ENCODE data around the gene BEX3.

Gene BEX3

DNA sequence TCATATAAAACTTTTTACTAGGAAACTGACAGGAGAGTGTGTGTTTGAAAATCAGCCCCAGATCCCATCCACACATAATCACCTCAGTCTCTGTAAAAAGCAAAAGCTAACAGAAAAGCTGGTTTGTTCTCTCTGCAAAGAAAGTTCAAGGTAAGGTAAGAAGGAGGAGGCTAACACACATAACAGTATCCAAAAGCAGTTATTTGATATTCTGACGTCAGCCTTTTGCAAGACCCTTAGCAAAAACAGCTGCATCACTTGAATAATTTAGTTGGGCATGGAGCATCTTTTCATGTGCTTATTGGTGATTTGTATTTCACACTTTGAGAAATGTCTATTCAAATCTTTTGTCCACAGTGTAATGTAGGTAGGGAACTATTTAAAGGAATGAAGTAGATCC lies 14.5 kb upstream of the BEX3 start:
- H4K20me1 ChIP-seq (ENCODE audit: insufficient read depth, low read length), result no peaks in the 10 kb centered on the region
- H3K4me3 ChIP-seq (ENCODE audit: low read depth, low read length, poor library complexity, severe bottlenecking), result no peak overlapping the region
- no peaks in the 10 kb centered on the region for H3K9me2 ChIP-seq (ENCODE audit: low read depth, low read length)
- H3K4me1 ChIP-seq (ENCODE audit: insufficient read depth, low read length, severe bottlenecking), result no peaks in the 10 kb centered on the region
- no peak overlapping the region for H3K9ac ChIP-seq (ENCODE audit: low read length)
- TF ChIP-seq, protein P1, sequence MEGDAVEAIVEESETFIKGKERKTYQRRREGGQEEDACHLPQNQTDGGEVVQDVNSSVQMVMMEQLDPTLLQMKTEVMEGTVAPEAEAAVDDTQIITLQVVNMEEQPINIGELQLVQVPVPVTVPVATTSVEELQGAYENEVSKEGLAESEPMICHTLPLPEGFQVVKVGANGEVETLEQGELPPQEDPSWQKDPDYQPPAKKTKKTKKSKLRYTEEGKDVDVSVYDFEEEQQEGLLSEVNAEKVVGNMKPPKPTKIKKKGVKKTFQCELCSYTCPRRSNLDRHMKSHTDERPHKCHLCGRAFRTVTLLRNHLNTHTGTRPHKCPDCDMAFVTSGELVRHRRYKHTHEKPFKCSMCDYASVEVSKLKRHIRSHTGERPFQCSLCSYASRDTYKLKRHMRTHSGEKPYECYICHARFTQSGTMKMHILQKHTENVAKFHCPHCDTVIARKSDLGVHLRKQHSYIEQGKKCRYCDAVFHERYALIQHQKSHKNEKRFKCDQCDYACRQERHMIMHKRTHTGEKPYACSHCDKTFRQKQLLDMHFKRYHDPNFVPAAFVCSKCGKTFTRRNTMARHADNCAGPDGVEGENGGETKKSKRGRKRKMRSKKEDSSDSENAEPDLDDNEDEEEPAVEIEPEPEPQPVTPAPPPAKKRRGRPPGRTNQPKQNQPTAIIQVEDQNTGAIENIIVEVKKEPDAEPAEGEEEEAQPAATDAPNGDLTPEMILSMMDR (IDR thresholded peaks at IDR 0.05; ENCODE audit: low read length), result no peak
- TF ChIP-seq EZH2 (IDR thresholded peaks at IDR 0.05; ENCODE audit: borderline replicate concordance, low read length), result no peak
- H3K27ac ChIP-seq (ENCODE audit: low read depth, low read length, poor library complexity, severe bottlenecking), result no peak overlapping the region
- H3K36me3 ChIP-seq (ENCODE audit: insufficient read depth, low read length), result no peaks in the 10 kb centered on the region
- H3K79me2 ChIP-seq (ENCODE audit: insufficient read depth, low read length), result no peaks in the 10 kb centered on the region
- no peaks in the 10 kb centered on the region for H3F3A ChIP-seq (ENCODE audit: insufficient read depth, low read length)
- no peaks in the 10 kb centered on the region for H3K9me3 ChIP-seq (ENCODE audit: low read length)
- no peaks in the 10 kb centered on the region for H3K27me3 ChIP-seq (ENCODE audit: insufficient read depth, low read length)
- no peak overlapping the region for H3K4me2 ChIP-seq (ENCODE audit: low read length)
- no peak overlapping the region for H2AFZ ChIP-seq (ENCODE audit: low read length)

DNA sequence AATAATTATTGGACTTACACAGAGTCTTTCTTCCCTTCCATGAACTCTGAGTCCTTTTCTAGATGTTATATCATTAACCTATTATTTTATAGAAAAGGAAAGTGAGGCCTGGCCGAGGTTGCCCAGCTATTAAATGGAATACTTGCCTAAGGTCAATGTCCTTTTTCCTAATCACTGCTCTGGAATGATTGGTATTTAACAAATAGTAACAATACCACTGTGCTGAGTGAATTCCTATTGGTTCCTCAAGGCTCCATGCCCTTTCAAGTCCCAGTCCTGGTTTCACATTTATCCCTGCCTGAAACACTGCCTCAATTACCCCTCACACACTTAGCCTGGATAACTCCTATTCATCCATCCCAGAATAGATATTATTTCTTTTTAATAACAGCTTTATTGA lies 13.9 kb upstream of the BEX3 start:
- Histone ChIP-seq H3K9me3 (ENCODE audit: low read length) (no peaks in the 10 kb centered on the region), H3F3A (ENCODE audit: insufficient read depth, low read length) (no peaks in the 10 kb centered on the region), H3K4me3 (ENCODE audit: low read depth, low read length, poor library complexity, severe bottlenecking) (no peak overlapping the region), H3K9ac (ENCODE audit: low read length) (no peak overlapping the region), H3K79me2 (ENCODE audit: insufficient read depth, low read length) (no peaks in the 10 kb centered on the region), H3K4me2 (ENCODE audit: low read length) (no peak overlapping the region), H3K9me2 (ENCODE audit: low read depth, low read length) (no peaks in the 10 kb centered on the region), H2AFZ (ENCODE audit: low read length) (no peak overlapping the region), H3K27me3 (ENCODE audit: insufficient read depth, low read length) (no peaks in the 10 kb centered on the region), H3K36me3 (ENCODE audit: insufficient read depth, low read length) (no peaks in the 10 kb centered on the region), H4K20me1 (ENCODE audit: insufficient read depth, low read length) (no peaks in the 10 kb centered on the region), H3K27ac (ENCODE audit: low read depth, low read length, poor library complexity, severe bottlenecking) (no peak overlapping the region), H3K4me1 (ENCODE audit: insufficient read depth, low read length, severe bottlenecking) (no peaks in the 10 kb centered on the region)
- TF ChIP-seq, protein P1 (IDR thresholded peaks at IDR 0.05; ENCODE audit: low read length), result no peak
- TF ChIP-seq EZH2 (IDR thresholded peaks at IDR 0.05; ENCODE audit: borderline replicate concordance, low read length), result no peak

DNA sequence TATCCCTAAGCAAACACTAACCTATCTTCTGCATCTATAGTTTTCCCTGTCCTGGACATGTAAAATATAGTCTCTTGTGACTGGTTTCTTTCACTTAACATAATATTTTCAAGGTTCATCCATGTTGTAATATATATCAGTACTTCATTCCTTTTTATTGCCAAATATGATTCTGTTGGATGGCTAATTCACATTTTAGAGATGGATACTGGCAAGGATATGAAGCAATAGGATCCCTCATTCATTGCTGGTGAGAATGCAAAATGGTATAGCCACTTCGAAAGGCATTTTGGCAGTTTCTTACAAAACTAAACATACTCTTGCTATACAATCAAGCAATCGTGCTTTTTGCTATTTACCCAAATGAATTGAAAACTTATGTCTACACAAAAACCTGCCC lies 13.3 kb upstream of the BEX3 start:
- no peak overlapping the region for H2AFZ ChIP-seq (ENCODE audit: low read length)
- no peaks in the 10 kb centered on the region for H4K20me1 ChIP-seq (ENCODE audit: insufficient read depth, low read length)
- no peak overlapping the region for H3K4me2 ChIP-seq (ENCODE audit: low read length)
- H3F3A ChIP-seq (ENCODE audit: insufficient read depth, low read length), result no peaks in the 10 kb centered on the region
- no peak overlapping the region for H3K4me3 ChIP-seq (ENCODE audit: low read depth, low read length, poor library complexity, severe bottlenecking)
- no peaks in the 10 kb centered on the region for H3K27me3 ChIP-seq (ENCODE audit: insufficient read depth, low read length)
- H3K9me3 ChIP-seq (ENCODE audit: low read length), result no peaks in the 10 kb centered on the region
- H3K27ac ChIP-seq (ENCODE audit: low read depth, low read length, poor library complexity, severe bottlenecking), result no peak overlapping the region
- no peaks in the 10 kb centered on the region for H3K79me2 ChIP-seq (ENCODE audit: insufficient read depth, low read length)
- no peak overlapping the region for H3K9ac ChIP-seq (ENCODE audit: low read length)
- no peaks in the 10 kb centered on the region for H3K4me1 ChIP-seq (ENCODE audit: insufficient read depth, low read length, severe bottlenecking)
- TF ChIP-seq, protein P1 (IDR thresholded peaks at IDR 0.05; ENCODE audit: low read length), result no peak
- TF ChIP-seq EZH2 (IDR thresholded peaks at IDR 0.05; ENCODE audit: borderline replicate concordance, low read length), result no peak
- H3K9me2 ChIP-seq (ENCODE audit: low read depth, low read length), result no peaks in the 10 kb centered on the region
- H3K36me3 ChIP-seq (ENCODE audit: insufficient read depth, low read length), result no peaks in the 10 kb centered on the region
